HepG2 (cell line): ENCODE results near the gene LSM3. TPM values are rescaled to one million over a fixed set of nuclear protein-coding genes. Genes with fewer than 3 reads are reported as not detected.

Experiments
- ATAC-seq: fragments of 200-7000 bp; cut with Tn5 transposase; 3 replicates; pipeline ENCODE4 v1.9.1; 2020; ENCODE audit warnings: mild to moderate bottlenecking, moderate library complexity
- BruUV-seq: library from RNA; stranded (reverse); fragments of 400-500 nt; replicated peaks from 2 replicates; lab custom pipeline; 2021; lab: Mats Ljungman, UMichigan
- CTCF ChIA-PET: fragments of 300-600 bp; formaldehyde crosslinking; extraction: SDS; loops from one replicate; lab custom pipeline; 2021; ENCODE audit warnings: low total read pairs, inconsistent platforms, low intra/inter-chr PET ratio; lab: Yijun Ruan, JAX
- POLR2A ChIA-PET: fragments of 350-600 bp; sonication (Branson Sonifier 250); formaldehyde crosslinking; loops from one replicate; lab custom pipeline; 2020; ENCODE audit warnings: antibody characterized with exemption, inconsistent platforms; lab: Yijun Ruan, JAX
- DNase-seq: peaks from one replicate; pipeline ENCODE4 v3.0.0-alpha.2; 2015; ENCODE audit warnings: low spot score
- FAIRE-seq: peaks from 3 replicates; lab custom pipeline; 2011; peaks lifted over from hg19 to GRCh38; lab: Jason Lieb, UNC
- H2AFZ ChIP-seq: one replicate; pipeline ENCODE4 v1.6.1; 2011; ENCODE audit warnings: low read length, inconsistent platforms
- H3K27ac ChIP-seq: fragments of 300-600 bp; 3 replicates; pipeline ENCODE4 v1.8.0; 2011; ENCODE audit warnings: mixed run types, mild to moderate bottlenecking, mixed read lengths, low read length, inconsistent platforms; ENCODE audit not compliant: insufficient read depth; ENCODE audit errors: extremely low read length
- H3K27me3 ChIP-seq, 2 experiments: fragments of 200-600 bp in 1 of 2; 2 replicates in 1 of 2; 3 replicates in 1 of 2; pipeline versions ENCODE4 v1.6.0 to v1.8.0; 2011; ENCODE audit warnings: low read length in 2 of 2, mild to moderate bottlenecking in 2 of 2, moderate library complexity in 2 of 2, inconsistent platforms in 1 of 2; ENCODE audit not compliant: insufficient read depth in 2 of 2, control insufficient read depth in 1 of 2
- H3K36me3 ChIP-seq, 2 experiments: fragments of 200-600 bp in 1 of 2; replicated peaks in 1 of 2; 2 replicates in 1 of 2; 3 replicates in 1 of 2; pipeline versions ENCODE4 v1.5.1 to v1.8.0; 2011; ENCODE audit warnings: low read length in 2 of 2, inconsistent platforms in 1 of 2; ENCODE audit not compliant: insufficient read depth in 2 of 2, control insufficient read depth in 1 of 2
- H3K4me1 ChIP-seq: 2 replicates; pipeline ENCODE4 v1.5.1; 2012; ENCODE audit warnings: low read length, inconsistent platforms; ENCODE audit not compliant: insufficient read depth
- H3K4me2 ChIP-seq: 2 replicates; pipeline ENCODE4 v1.6.0; 2011; ENCODE audit warnings: low read depth, low read length, inconsistent platforms
- H3K4me3 ChIP-seq, 3 experiments: fragments of 200-600 bp in 1 of 3; sonication (generic), shearing (Covaris generic) in 1 of 3; replicated peaks in 1 of 3; 2 replicates each; pipeline ENCODE4 v1.5.1; 2011 to 2016; ENCODE audit warnings: low read length in 3 of 3, inconsistent platforms in 2 of 3, low read depth in 2 of 3, mild to moderate bottlenecking in 2 of 3, control low read depth in 1 of 3, mixed read lengths in 1 of 3; ENCODE audit not compliant: insufficient read depth in 1 of 3
- H3K79me2 ChIP-seq: one replicate; pipeline ENCODE4 v1.6.1; 2011; ENCODE audit warnings: low read length, inconsistent platforms; ENCODE audit not compliant: insufficient read depth
- H3K9ac ChIP-seq: 2 replicates; pipeline ENCODE4 v1.6.0; 2011; ENCODE audit warnings: mild to moderate bottlenecking, low read depth, low read length, inconsistent platforms; ENCODE audit not compliant: insufficient read depth
- H3K9me3 ChIP-seq: 2 replicates; pipeline ENCODE4 v1.5.1; 2012; ENCODE audit warnings: mild to moderate bottlenecking, low read length
- H4K20me1 ChIP-seq: 2 replicates; pipeline ENCODE4 v1.6.0; 2011; ENCODE audit warnings: inconsistent platforms, mild to moderate bottlenecking, low read length, moderate library complexity; ENCODE audit not compliant: insufficient read depth
- CEBPB ChIP-seq: IDR thresholded peaks from 2 replicates; pipeline ENCODE4 v1.6.1; 2011; ENCODE audit warnings: low read depth, low read length, improper control_type of control experiment, borderline replicate concordance
- GATAD1 ChIP-seq: IDR thresholded peaks from 2 replicates; pipeline ENCODE4 v1.6.1; 2016; ENCODE audit warnings: missing genetic modification reagents, missing compliant biosample characterization
- GRHL1 ChIP-seq: sonication (generic); formaldehyde crosslinking; conservative IDR thresholded peaks from 2 replicates; pipeline ENCODE4 v1.8.0; 2022; ENCODE audit warnings: missing genetic modification reagents
- KLF9 ChIP-seq: IDR thresholded peaks from 2 replicates; pipeline ENCODE4 v1.6.1; 2016; ENCODE audit warnings: low read depth
- MBD4 ChIP-seq: IDR thresholded peaks from 2 replicates; pipeline ENCODE4 v1.6.1; 2012; ENCODE audit warnings: low read length, inconsistent platforms, borderline replicate concordance
- NFIC ChIP-seq: IDR thresholded peaks from 2 replicates; pipeline ENCODE4 v1.6.1; 2012; ENCODE audit warnings: mild to moderate bottlenecking, low read length, inconsistent platforms
- REST ChIP-seq, 2 experiments: IDR thresholded peaks; 2 replicates each; pipeline ENCODE4 v1.6.1; 2011 to 2012; ENCODE audit warnings: low read length in 2 of 2, borderline replicate concordance in 1 of 2, low read depth in 1 of 2, mild to moderate bottlenecking in 1 of 2, moderate library complexity in 1 of 2
- SP1 ChIP-seq, 2 experiments: fragments of 450-650 bp in 1 of 2; sonication (generic) in 1 of 2; formaldehyde crosslinking in 1 of 2; IDR thresholded peaks; 2 replicates each; pipeline versions ENCODE4 v1.4.0 to v1.6.1; 2016 to 2020; ENCODE audit warnings: missing genetic modification reagents in 1 of 2
- TEAD2 ChIP-seq: sonication (generic); formaldehyde crosslinking; IDR thresholded peaks from 2 replicates; pipeline ENCODE4 v1.9.0; 2021; ENCODE audit warnings: missing genetic modification reagents
- ZBTB21 ChIP-seq: sonication (generic); formaldehyde crosslinking; IDR thresholded peaks from 2 replicates; pipeline ENCODE4 v1.4.0; 2020; ENCODE audit warnings: missing genetic modification reagents
- ZNF101 ChIP-seq: sonication (generic); formaldehyde crosslinking; IDR thresholded peaks from 2 replicates; pipeline ENCODE4 v1.4.0; 2020; ENCODE audit warnings: mild to moderate bottlenecking, low read depth, missing genetic modification reagents, borderline replicate concordance
- ZNF574 ChIP-seq: sonication (generic); formaldehyde crosslinking; IDR thresholded peaks from 2 replicates; pipeline ENCODE4 v1.4.0; 2020; ENCODE audit warnings: missing genetic modification reagents
- ZNF704 ChIP-seq: sonication (generic); formaldehyde crosslinking; IDR thresholded peaks from 2 replicates; pipeline ENCODE4 v1.8.1; 2023; ENCODE audit warnings: mild to moderate bottlenecking, inconsistent platforms, moderate library complexity, missing genetic modification reagents, borderline replicate concordance
- ZNF746 ChIP-seq: sonication (generic); formaldehyde crosslinking; IDR thresholded peaks from 2 replicates; pipeline ENCODE4 v1.8.0; 2022; ENCODE audit warnings: mild to moderate bottlenecking, missing genetic modification reagents
- WGBS: methylation state at CpG from one replicate; pipeline ENCODE4 v1.1.6; 2017; ENCODE audit warnings: low lambda C conversion rate; 5-methylcytosine and 5-hydroxymethylcytosine counted together
- in situ Hi-C: cut with HindIII; loops from 2 replicates; pipeline ENCODE4 v1.10.0; 2017; ENCODE audit warnings: low pct_unique_long_range_greater_than_20kb; ENCODE audit not compliant: extremely low pct_ligation_motif_present
- intact Hi-C: fragments of 100-400 bp; cut with micrococcal nuclease; formaldehyde crosslinking; loops from one replicate; pipeline ENCODE4 v1.10.0; 2022; ENCODE audit not compliant: unreplicated experiment
- polyA plus RNA-seq, 8 experiments: library from polyadenylated mRNA; depleted of rRNA in 3 of 8; stranded (reverse) in 7 of 8; unstranded in 1 of 8; fragments of >200 nt; fragmentation: Illumina TruSeq in 4 of 8; extraction: Trizol in 4 of 8; gene quantifications; 2 replicates each; pipeline versions ENCODE4 v1.2.1 to v1.2.3, GENCODE V29; 2011 to 2016; ENCODE audit warnings: low read depth in 4 of 8, missing spikeins in 1 of 8, mixed read lengths in 1 of 8; ENCODE audit not compliant: insufficient read depth in 1 of 8
- total RNA-seq, 5 experiments: library from RNA; depleted of rRNA; stranded (reverse); fragments of >200 nt; fragmentation: Illumina TruSeq; extraction: Trizol; gene quantifications; 2 replicates each; pipeline ENCODE4 v1.2.3, GENCODE V29; 2016; ENCODE audit warnings: low read depth in 1 of 5

The LSM3 gene
- total and polyA plus RNA-seq, 2 of the 13 experiments (the other 11 are each of a cell fraction or from before 2014, with no cell fraction given), result 5.1 to 19.4 TPM

GRCh38 chr3:14161282-14161681, 17.3 kb upstream of the LSM3 start (continued):
- no peak for TF ChIP-seq REST (IDR thresholded peaks at IDR 0.05; ENCODE audit: borderline replicate concordance in 1 of 2, low read depth in 1 of 2, low read length in 2 of 2)
- TF ChIP-seq GATAD1, result no peak
- no peak for TF ChIP-seq ZNF746
- no peak for TF ChIP-seq MBD4
- TF ChIP-seq SP1 (IDR thresholded peaks at IDR 0.05), result no peak
- TF ChIP-seq SP1 (CRISPR knock-in tag; IDR thresholded peaks at IDR 0.05), result no peak
- TF ChIP-seq NFIC, result no peak
- no peak for TF ChIP-seq ZNF574

- Histone ChIP-seq H3K9ac (no peak overlapping the region), H3K27me3 (no peaks in the 10 kb centered on the region), H4K20me1 (peaks cover 2% of the 10 kb centered on the region; the same call in 1 of the 2 replicates), H3K9me3 (peaks cover 8% of the 10 kb centered on the region), H2AFZ (no peak overlapping the region), H3K4me1 (no peaks in the 10 kb centered on the region), H3K36me3 (peaks cover 24 to 96% of the 10 kb centered on the region in 2 experiments), H3K4me3 (no peak overlapping the region), H3K27ac (no peak overlapping the region), H3K79me2 (no peaks in the 10 kb centered on the region), H3K4me2 (no peak overlapping the region)
- ChIA-PET POLR2A (no interaction called here), CTCF (no interaction called here)
- no peak for FAIRE-seq
- ATAC-seq, result no peak
- no peak for DNase-seq
- intact Hi-C loops (no loop called here), in situ Hi-C loops (no loop called here)
- 98% methylated on average over 2 of the region's 2 CpGs for WGBS
- BruUV-seq, result no TSS peak
- TF ChIP-seq GRHL1 (CRISPR knock-in tag) (no peak), KLF9 (no peak), ZNF101 (CRISPR knock-in tag) (no peak), ZNF704 (no peak), ZBTB21 (CRISPR knock-in tag) (no peak), CEBPB (peak; percentile 78; the same call in 1 of the 2 replicates), TEAD2 (CRISPR knock-in tag) (no peak)
Observed at GRCh38 chr3:14162178-14162577, 16.4 kb upstream of the LSM3 start.
